Activated T-cell treated with anti-CD3 and anti-CD28 coated beads, Interleukin-2, amount 50 U/mL, for 48 hours (primary cell): Measurements from ENCODE around the gene TOM1L1.

ENCODE experiments used
- DNase-seq, 2 experiments: peaks; one replicate each; pipeline ENCODE4 v3.0.0-alpha.2; 2020

TOM1L1 gene

GRCh38 chr17:54898576-54898975 lies 2.1 kb upstream of the TOM1L1 start:
- DNase-seq: no peak

- DNase-seq: no peak
Measured at GRCh38 chr17:54899201-54899600, 1.5 kb upstream of the TOM1L1 start.

DNA sequence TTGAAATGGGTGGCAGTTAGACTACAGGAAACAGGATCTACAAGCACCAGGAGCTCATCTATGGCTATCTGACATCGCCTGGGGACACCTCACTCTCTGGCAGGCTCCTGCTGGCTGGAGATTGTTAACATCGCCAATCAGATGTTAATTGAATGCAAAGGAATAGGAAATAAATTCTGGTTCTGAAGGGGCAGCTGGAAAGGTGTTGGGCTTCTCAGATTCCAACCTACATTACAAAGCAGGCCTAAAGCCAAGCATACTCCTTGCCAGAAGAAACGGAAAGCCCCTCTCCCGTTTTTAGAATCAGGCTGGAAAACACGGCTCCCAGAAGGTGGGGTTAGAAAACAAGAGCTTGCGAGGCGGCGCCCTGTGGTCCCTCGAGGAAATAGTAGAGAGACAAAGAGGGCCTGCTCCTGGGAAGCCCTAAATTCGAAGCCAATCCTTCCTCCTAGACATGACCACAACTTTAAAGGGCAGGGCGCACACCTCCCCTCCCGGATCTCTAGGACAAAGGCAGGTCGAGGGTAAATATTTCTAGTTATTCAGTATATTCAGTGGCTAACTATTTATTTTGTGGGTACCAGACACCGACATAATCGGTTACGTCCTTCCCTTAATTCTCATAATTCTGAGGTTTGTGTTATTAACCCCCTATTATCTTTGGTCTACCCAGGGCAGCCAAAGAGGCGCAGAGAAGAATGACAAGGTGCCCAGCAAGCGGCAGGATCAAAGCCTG lies 763 bp upstream of the TOM1L1 start:
- DNase-seq: no peak

- no peak for DNase-seq
Measured at GRCh38 chr17:54901230-54901822, 674 bp downstream of the TOM1L1 start.

- DNase-seq: no peak
Measured at GRCh38 chr17:54902017-54902416, 1.4 kb downstream of the TOM1L1 start.

GRCh38 chr17:54902611-54903010 lies 2.0 kb downstream of the TOM1L1 start:
- no peak for DNase-seq

GRCh38 chr17:54903375-54903774 lies 2.7 kb downstream of the TOM1L1 start:
- no peak for DNase-seq

DNA sequence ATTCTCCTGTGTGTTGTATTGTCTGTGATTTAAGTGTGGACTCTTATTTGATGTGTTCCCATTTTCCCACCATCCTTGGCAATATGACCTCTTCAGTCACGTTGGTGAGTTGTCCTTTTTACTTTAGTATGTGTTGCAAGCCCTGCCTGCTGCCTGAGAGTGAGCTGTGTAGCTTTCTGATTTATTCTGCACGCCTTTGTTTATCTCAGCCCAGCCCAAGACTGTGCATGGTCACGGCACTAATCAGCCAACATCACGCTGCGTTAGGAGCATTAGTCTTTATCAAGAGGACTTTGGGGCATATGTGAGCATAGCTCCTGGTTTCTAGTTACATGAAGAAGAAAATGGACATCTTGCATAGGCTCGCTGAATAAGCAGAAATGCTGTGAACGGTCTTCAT lies 6.0 kb downstream of the TOM1L1 start:
- no peak for DNase-seq

DNA sequence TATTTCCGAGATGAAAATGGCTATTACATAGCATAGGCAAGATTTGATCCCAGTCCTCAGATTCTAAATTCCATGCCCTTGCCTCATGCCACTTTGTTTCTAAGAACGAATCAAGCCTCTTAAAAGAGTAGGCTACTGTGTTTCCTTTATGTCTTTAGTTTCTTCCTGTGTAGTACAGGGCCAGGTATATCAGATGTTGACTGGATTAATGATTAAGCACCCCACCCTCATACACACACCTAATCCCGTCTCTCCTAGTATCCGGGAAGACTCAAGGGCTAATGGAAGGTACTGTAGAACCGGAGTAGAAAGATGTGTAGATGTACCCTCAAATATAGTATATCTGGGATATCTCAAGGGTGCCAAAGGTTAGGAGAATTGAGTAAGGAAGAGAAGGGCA lies 6.7 kb downstream of the TOM1L1 start:
- DNase-seq: no peak

DNA sequence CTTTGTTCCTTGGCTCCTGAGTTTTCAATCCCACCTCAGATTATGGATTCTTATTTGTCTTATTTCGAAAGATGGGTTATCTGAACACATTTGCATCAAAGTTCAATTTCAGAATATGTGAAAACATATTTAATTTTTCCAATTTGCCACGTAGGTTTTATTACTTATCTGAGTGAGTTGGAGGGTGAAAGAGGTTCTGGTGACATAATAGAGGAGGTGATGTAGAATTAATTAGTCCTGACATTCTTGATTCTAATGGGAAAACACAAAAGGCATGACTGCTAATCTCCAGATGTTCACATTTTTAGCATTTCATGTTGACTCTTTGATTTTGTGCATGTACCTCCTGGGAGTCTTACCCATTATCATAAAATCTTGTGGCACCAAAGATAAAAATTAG lies 9.1 kb downstream of the TOM1L1 start:
- DNase-seq: no peak

GRCh38 chr17:54916721-54917120 lies 16.1 kb downstream of the TOM1L1 start:
- no peak for DNase-seq

- DNase-seq: no peak
Measured at GRCh38 chr17:54919425-54919824, 18.8 kb downstream of the TOM1L1 start.

DNA sequence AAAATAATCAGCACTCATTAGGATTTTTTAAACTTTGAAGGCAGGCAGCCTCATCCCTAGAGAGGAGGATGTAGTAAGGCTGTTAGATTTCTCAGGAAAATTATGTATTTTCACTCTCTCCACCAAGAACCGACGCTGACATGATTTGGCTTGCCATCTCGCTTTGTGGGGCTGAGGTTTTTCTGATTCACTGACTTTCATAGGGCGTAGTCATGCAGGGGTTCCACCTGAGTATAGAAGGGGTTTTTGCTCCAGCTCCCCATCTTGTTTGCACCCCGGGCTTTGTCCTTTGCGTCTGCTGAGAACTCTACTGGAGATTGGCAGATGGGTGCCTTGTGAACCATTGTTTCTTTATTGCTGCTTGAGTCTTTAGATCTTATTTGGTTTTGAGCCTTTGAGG lies 20.2 kb downstream of the TOM1L1 start:
- no peak for DNase-seq

DNA sequence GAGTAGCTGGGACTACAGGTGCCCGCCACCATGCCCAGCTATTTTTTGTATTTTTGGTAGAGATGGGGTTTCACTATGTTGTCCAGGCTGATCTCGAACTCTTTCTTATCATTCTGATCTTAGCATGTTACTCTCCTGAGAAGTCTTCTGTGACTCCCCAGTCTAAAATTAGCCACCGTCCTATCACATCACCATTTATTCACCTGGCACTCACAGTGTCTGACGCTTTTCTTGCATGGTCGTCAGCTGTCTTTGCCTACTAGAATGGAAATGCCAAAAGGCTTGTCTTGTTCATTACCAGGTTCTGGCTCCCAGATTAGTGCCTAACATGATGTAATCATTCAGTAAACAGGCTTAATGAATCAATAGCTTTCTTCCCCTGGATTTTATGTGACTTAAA lies 23.8 kb downstream of the TOM1L1 start:
- DNase-seq: no peak

DNA sequence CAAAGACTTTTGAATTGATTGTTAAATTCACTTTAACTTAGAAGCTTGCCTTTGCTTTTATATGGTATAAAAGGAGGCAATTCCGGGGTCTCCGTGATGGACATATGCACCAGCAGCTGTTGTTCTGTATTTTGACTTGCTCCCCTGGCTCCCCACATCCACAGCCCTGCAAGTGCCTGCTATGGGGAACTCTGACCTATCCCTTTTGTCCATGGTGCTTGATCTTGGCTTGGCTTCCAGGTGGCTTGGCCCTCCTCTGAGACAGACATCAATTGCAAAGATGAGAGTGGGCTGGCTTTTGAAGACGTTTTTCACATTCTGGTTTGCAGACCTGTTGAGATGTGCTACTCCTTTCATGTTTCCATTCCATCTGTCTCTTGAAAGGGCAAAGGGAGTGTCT lies 26.9 kb downstream of the TOM1L1 start:
- no peak for DNase-seq

DNA sequence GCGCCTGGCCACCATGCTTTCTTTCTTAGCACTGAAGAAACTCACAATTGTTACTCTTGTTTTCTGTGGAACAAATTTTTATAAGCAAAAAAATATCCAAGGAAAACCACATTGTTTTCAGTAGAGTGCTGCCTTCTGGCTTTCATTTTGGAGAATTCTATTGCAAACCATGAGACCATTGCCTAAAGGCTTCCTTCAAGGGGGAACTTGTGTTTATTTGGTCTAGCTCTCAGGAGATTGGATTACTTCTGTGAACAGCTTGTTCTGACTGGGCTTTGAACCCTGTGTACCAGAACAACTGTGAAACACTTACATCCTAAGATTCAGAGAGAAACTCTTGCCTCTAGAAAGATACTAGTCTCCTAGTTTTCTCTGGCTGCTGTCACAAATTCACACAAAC lies 32.1 kb downstream of the TOM1L1 start:
- DNase-seq: no peak

GRCh38 chr17:54933921-54934320 lies 33.3 kb downstream of the TOM1L1 start:
- no peak for DNase-seq

DNA sequence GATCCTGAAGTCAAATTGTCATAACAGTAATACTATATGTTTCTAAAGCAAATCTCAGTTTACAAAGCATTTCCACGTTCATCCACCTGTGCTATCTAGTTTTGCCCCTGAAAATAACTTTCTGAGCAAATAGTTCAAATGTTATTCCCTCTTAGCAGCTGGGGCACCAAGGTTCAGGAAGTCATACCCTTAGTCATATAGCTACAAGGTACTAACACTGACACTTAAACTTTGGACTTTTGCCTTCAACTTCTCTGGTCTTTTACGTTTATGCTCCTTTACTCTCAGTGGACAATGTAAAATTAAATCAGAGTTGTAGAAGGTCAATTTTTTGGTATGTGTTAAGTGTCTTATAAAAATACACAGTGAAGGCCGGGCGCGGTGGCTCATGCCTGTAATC lies 34.8 kb downstream of the TOM1L1 start:
- DNase-seq: no peak

DNA sequence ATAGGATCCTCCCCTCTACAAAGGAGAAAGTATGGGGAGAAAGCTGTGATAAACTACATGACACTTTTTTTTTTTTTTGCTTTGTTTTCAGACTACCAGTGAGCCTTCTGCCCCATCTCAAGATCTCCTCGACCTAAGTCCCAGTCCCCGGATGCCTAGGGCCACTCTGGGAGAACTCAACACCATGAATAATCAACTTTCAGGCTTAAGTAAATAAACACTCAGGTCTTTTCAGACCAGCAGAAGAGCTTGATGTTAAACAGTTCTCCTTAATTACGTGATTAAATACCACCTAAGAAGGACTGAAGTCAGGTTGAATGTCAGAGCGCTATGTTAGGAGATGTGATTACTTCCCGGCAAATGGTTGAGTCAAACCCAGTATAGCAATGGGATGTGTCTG lies 36.4 kb downstream of the TOM1L1 start:
- DNase-seq: no peak

DNA sequence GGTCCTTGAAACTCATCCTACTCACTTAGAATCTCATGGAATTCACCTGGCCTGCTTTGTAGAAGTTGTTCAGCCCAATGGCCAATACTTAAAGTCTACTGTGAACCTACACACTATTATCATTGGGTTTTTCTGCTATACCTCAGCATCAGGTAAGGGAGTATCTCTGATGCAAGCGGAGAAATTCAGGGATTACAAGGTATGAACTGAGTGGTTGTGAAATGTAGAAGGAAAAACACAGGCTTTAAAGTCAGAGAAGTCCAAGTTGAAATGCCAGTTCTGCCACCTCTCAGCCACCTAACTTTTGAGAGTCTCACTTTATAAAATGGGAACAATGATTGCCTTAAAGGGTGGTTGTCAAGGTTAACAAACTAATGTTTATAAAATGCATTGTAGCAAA lies 36.8 kb downstream of the TOM1L1 start:
- DNase-seq: no peak

- DNase-seq: no peak
Measured at GRCh38 chr17:54941285-54941684, 40.6 kb downstream of the TOM1L1 start.

DNA sequence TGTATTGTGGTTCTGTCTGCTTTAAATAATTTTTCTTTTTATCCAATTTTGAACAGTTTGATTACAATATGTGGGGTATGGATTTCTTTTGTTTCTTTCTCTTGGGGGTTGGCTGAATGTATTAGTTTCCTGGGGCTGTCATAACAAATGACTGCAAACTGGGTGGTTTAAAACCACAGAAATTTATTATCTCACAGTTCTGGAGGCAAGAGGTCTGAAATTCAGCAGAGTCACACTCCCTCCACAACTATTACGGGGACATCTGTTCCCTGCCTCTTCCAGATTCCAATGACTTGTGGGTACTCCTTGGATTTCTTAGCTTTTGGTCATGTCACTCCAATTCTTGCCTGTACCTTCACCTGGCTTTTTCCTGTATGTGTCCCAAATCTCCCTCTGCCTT lies 44.1 kb downstream of the TOM1L1 start:
- no peak for DNase-seq

DNA sequence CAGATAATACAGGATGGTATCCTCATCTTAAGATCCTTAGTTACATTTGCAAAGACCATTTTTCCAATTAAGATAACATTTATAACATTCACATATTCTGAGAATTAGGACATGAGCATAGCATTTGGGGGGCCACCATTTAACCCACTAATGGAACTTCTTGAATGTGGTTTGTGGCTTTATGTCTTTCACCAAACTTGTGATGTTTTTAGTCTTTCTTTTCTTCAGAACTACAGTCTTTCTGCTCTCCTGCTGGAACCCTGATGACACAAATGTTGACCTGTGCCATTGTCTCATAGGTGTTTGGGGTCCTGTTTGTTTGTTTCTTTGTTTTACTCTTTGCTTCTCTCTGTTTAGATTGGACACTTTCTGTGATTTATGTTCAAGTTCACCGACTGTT lies 44.6 kb downstream of the TOM1L1 start:
- DNase-seq: no peak

DNA sequence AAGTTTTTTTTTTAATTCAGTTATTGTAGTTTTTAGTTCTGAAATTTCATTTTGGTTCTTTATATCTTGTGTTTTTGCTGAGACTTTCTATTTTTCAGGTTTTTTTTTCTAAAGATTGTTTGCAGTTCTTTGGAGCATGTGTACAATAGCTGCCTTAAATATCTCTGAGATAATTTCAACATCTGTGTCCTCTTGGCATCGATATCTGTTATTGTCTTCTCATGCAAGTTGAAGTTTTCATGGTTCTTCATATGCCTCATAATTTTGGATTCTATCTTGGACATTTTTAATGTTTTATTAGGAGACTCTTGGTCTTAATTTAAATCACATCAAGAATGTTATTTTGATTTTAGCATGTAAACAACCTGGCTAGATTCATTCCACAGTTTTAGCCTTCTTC lies 45.0 kb downstream of the TOM1L1 start:
- no peak for DNase-seq

- DNase-seq: no peak
Measured at GRCh38 chr17:54947396-54947795, 46.7 kb downstream of the TOM1L1 start.
